Fibroblast of villous mesenchyme (primary cell): Measurements from ENCODE around the gene SEC62. TPM values are rescaled to one million over a fixed set of nuclear protein-coding genes. Genes with fewer than 3 reads are reported as not detected.

ENCODE experiments used
- DNase-seq: peaks from one replicate; pipeline ENCODE4 v3.0.0-alpha.2; 2010; ENCODE audit warnings: low read depth
- H3K4me3 ChIP-seq: 2 replicates; pipeline ENCODE4 v1.5.1; 2011; ENCODE audit warnings: low read depth, mild to moderate bottlenecking, low read length
- total RNA-seq: library from RNA; depleted of rRNA; stranded (reverse); fragments of >200 nt; gene quantifications from 2 replicates; pipeline ENCODE4 v1.2.3, GENCODE V29; 2012
- TF ChIP-seq, protein P1 (sequence below): IDR thresholded peaks from 2 replicates; pipeline ENCODE4 v1.5.1; 2012; ENCODE audit warnings: low read depth, mild to moderate bottlenecking, low read length; ENCODE audit not compliant: insufficient read depth

Gene SEC62
- total RNA-seq, 1 donor, result 47.9 TPM

DNA sequence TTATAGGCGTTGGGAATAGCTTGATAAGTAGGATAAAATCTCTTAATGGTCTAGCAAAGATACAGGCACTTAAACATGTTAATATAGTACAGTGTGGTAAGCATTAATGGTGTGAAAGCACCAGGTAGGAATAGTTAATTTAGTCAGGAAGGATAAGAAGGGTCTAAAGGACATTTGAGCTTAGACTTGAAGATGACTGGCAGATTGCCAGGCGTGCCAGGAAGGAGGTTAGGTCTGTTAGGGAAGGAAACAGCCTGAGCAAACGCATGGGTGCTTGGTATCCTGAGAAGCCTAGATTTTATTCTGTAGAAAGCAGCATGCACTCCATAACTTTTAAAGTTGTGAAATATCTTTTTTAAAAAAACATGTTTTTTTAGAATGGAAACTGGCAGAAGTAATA is 17.7 kb downstream of the SEC62 start:
- DNase-seq, result no peak
- TF ChIP-seq, protein P1, sequence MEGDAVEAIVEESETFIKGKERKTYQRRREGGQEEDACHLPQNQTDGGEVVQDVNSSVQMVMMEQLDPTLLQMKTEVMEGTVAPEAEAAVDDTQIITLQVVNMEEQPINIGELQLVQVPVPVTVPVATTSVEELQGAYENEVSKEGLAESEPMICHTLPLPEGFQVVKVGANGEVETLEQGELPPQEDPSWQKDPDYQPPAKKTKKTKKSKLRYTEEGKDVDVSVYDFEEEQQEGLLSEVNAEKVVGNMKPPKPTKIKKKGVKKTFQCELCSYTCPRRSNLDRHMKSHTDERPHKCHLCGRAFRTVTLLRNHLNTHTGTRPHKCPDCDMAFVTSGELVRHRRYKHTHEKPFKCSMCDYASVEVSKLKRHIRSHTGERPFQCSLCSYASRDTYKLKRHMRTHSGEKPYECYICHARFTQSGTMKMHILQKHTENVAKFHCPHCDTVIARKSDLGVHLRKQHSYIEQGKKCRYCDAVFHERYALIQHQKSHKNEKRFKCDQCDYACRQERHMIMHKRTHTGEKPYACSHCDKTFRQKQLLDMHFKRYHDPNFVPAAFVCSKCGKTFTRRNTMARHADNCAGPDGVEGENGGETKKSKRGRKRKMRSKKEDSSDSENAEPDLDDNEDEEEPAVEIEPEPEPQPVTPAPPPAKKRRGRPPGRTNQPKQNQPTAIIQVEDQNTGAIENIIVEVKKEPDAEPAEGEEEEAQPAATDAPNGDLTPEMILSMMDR, result no peak
- no peak overlapping the region for H3K4me3 ChIP-seq

DNA sequence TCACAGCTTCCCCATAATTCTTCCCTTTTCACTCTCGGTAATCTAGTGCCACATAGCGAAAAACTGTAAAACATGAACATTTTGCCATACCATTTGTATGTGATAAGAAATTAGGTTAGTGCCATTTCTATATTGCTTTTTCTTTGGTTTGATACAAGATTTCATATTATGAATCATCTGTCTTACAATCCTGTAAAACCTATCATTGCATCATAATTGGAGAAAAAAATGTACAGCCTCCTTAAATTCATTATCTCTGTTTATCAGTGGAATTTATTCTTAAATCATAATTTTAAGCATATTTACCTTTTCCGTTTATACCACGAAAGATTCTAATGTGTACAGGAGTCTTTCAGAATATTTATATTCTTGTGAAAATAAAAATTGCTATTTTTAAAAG is 23.8 kb downstream of the SEC62 start:
- TF ChIP-seq, protein P1, result no peak
- DNase-seq, result no peak
- no peak overlapping the region for H3K4me3 ChIP-seq

DNA sequence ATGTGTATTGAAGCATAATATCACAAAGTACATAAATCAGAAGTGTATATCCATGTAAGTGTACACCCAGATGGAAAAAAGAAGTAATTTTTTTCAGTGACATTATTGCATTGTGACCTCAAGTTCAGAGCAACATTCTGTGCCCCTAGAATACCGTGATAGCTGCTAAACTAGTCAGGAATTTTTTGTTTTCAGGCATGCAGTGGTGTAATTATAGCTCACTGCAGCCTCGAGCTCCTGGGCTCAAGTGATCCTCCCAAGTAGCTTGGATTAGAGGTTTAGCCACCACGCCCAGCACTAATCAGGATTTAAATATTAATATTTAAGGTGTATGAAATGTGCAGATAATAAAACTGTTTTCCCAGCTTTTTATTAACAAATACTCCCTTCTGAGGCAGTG is 25.5 kb downstream of the SEC62 start:
- DNase-seq, result no peak
- TF ChIP-seq, protein P1, result no peak
- H3K4me3 ChIP-seq, result no peak overlapping the region

DNA sequence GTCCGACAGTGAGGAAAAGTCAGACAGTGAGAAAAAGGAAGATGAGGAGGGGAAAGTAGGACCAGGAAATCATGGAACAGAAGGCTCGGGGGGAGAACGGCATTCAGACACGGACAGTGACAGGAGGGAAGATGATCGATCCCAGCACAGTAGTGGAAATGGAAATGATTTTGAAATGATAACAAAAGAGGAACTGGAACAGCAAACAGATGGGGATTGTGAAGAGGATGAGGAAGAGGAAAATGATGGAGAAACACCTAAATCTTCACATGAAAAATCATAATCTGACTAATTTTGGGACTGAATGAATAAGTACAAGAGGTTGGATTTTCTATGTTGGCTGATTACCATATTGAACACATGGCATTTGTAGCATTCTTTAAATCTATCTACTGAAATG is 26.2 kb downstream of the SEC62 start:
- DNase-seq, result no peak
- TF ChIP-seq, protein P1, result no peak
- H3K4me3 ChIP-seq, result no peak overlapping the region

DNA sequence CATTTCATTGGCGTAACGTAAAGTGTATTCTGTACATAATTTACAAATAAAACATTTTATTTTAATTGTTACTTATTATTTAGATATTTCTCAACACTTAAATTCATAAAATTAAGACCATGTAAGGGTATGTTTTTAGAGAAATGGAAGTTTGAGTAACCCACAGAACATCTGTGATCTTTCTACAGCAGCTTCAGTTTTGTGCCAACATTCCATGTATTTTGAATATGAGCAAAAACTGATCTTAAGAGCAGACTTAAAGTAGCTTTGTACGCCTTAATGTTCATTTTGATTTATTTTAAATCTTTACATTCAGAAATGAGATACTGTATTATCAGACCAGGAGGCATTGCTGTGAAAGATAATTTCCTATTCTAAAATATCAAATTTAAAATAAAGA is 27.2 kb downstream of the SEC62 start:
- DNase-seq, result no peak

DNA sequence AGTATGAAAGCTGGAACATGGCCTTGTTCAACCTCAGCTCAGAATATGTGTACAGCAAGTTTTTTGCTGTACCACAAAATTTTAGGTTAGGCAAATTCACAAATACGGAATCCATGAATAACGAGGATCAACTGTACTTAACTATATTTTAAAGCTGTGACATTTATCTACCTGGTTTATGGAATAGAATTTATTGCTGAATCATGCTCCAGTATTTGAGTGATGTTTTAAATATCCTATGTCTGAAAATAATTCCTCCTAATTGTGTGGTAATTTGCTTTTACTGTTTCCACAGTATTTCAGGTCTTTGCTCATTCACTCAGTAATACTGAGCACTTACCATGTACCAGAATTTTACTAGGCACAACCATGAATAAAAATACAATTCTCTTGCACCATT is 29.5 kb downstream of the SEC62 start:
- H3K4me3 ChIP-seq, result no peak overlapping the region
- TF ChIP-seq, protein P1, result no peak
- DNase-seq, result no peak

More for the DNA sequence above, 27.2 kb downstream of the SEC62 start:
- no peak overlapping the region for H3K4me3 ChIP-seq
- TF ChIP-seq, protein P1, result no peak

DNA sequence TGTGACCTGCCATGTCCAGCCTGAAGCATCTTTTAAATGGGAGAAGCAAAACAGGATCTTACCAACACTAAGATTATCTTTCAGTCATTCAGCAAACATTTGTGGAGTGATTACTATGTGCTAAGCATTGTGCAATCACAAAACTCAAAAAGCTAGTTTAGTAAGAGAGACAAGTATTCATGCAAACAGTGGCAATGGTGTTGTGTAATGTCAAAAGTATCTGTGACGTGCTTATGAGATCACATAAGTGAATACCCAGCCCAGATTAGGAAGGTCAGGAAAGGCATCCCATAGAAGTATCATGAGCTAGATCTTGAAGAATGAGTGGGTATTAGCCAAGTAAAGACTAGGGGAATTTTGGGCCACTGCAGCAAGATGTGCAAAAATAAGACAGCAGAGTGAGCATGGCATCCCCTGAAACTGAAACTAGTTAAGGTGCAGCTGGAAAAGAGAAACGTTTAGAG is 32.1 kb downstream of the SEC62 start:
- no peak overlapping the region for H3K4me3 ChIP-seq
- TF ChIP-seq, protein P1, result no peak
- peak; percentile 89 for DNase-seq
